ENCODE data around the gene ITGB8. TPM values are rescaled to one million over a fixed set of nuclear protein-coding genes. Genes with fewer than 3 reads are reported as not detected.

Gene ITGB8
- total RNA-seq, 1 experiment from 2014 or later, result 2.4 TPM

- Histone ChIP-seq H3K27me3 (ENCODE audit: insufficient read depth, low read length) (no peaks in the 10 kb centered on the region), H3K4me2 (ENCODE audit: low read length) (no peak overlapping the region), H3K4me3 (replicated peaks in 1 of 2; ENCODE audit: low read depth in 1 of 2, low read length in 2 of 2) (no peak overlapping the region), H3K9me2 (ENCODE audit: insufficient read depth) (no peaks in the 10 kb centered on the region), H3K9ac (ENCODE audit: low read length) (no peak overlapping the region), H2AFZ (ENCODE audit: low read depth, low read length, poor library complexity, severe bottlenecking) (no peak overlapping the region), H3K36me3 (ENCODE audit: control insufficient read depth in 1 of 2, insufficient read depth in 2 of 2, low read length in 2 of 2) (no peaks in the 10 kb centered on the region), H3K4me1 (ENCODE audit: control insufficient read depth in 1 of 2, insufficient read depth in 2 of 2, low read length in 2 of 2) (no peaks in the 10 kb centered on the region), H4K20me1 (ENCODE audit: insufficient read depth) (no peaks in the 10 kb centered on the region), H3K27ac (ENCODE audit: low read depth, low read length) (no peak overlapping the region), H3K79me2 (ENCODE audit: insufficient read depth, low read length) (no peaks in the 10 kb centered on the region), H3K9me3 (ENCODE audit: control insufficient read depth in 1 of 2, insufficient read depth in 1 of 2, low read depth in 1 of 2, low read length in 2 of 2) (no peaks in the 10 kb centered on the region)
- POLR2A ChIA-PET, result no interaction called here
- no peak for DNase-seq (ENCODE audit: low read depth, low spot score)
- TF ChIP-seq ZNF274 (IDR thresholded peaks at IDR 0.05; ENCODE audit: low read depth, low read length) (no peak), EZH2phosphoT487 (IDR thresholded peaks at IDR 0.05; ENCODE audit: borderline replicate concordance) (no peak), ELF1 (IDR thresholded peaks at IDR 0.05; ENCODE audit: borderline replicate concordance, low read depth) (no peak), FOSL1 (IDR thresholded peaks at IDR 0.05; ENCODE audit: low read depth) (no peak), MAX (IDR thresholded peaks at IDR 0.05) (no peak), TCF7L2 (IDR thresholded peaks at IDR 0.05; ENCODE audit: borderline replicate concordance, extremely low read depth, insufficient read depth, insufficient read length) (no peak), JUND (IDR thresholded peaks at IDR 0.05) (no peak), SP1 (IDR thresholded peaks at IDR 0.05; ENCODE audit: low read depth) (no peak), REST (IDR thresholded peaks at IDR 0.05; ENCODE audit: low read depth) (no peak), SIN3A (IDR thresholded peaks at IDR 0.05; ENCODE audit: low read depth) (no peak)
- CTCF ChIA-PET, result no interaction called here
- intact Hi-C loops (cut with micrococcal nuclease), result no loop called here
- no peak for ATAC-seq
- RAD21 ChIA-PET (ENCODE audit: low non-redundant PET in 1 of 2, low total read pairs in 2 of 2, uncharacterized antibody in 2 of 2, unreplicated experiment in 2 of 2), result no interaction called here
- BruUV-seq (replicated peaks), result no TSS peak
Observed at GRCh38 chr7:20417675-20418382, 87.1 kb downstream of the ITGB8 start.
